Skeletal muscle tissue (tissue), 4 donors: Measurements from ENCODE around the gene SIGLEC9. TPM values are rescaled to one million over a fixed set of nuclear protein-coding genes. Genes with fewer than 3 reads are reported as not detected.
"Not testable (repeated sequence)": the region's sequence is repeated elsewhere in the genome, so short reads cannot be mapped to it uniquely, and the experiment has no call there.

Source experiments
- H3K27ac ChIP-seq: one replicate; pipeline ENCODE4 v1.7.0; 2013; ENCODE audit warnings: mild to moderate bottlenecking, low read depth, low read length, inconsistent platforms
- H3K27me3 ChIP-seq, 3 donors: one replicate each; pipeline ENCODE4 v1.7.0; 2013; ENCODE audit warnings: low read length in 3 of 3; ENCODE audit not compliant: control insufficient read depth in 3 of 3, insufficient read depth in 3 of 3
- H3K36me3 ChIP-seq, 3 donors: one replicate each; pipeline ENCODE4 v1.7.0; 2013; ENCODE audit warnings: low read length in 3 of 3; ENCODE audit not compliant: control insufficient read depth in 3 of 3, insufficient read depth in 3 of 3
- H3K4me1 ChIP-seq, 3 donors: one replicate each; pipeline ENCODE4 v1.7.0; 2013; ENCODE audit warnings: low read length in 3 of 3, mild to moderate bottlenecking in 3 of 3; ENCODE audit not compliant: control insufficient read depth in 3 of 3, insufficient read depth in 3 of 3
- H3K4me3 ChIP-seq, 3 donors: one replicate each; pipeline ENCODE4 v1.7.0; 2013; ENCODE audit warnings: low read length in 3 of 3
- H3K9ac ChIP-seq, 3 donors: one replicate each; pipeline ENCODE4 v1.7.0; 2013; ENCODE audit warnings: low read length in 3 of 3, mild to moderate bottlenecking in 3 of 3, moderate library complexity in 2 of 3, low read depth in 1 of 3
- H3K9me3 ChIP-seq, 3 donors: one replicate each; pipeline ENCODE4 v1.7.0; 2013; ENCODE audit warnings: low read length in 3 of 3; ENCODE audit not compliant: control insufficient read depth in 3 of 3
- total RNA-seq: library from RNA; depleted of rRNA; stranded (reverse); fragments of >200 nt; gene quantifications from one replicate; pipeline ENCODE4 v1.2.3, GENCODE V29; 2014
- donor health status: Osteomylitis.

Gene SIGLEC9
- total RNA-seq, 1 donor from 2014 or later = under 0.01 TPM

GRCh38 chr19:51164215-51164614 lies 39.5 kb downstream of the SIGLEC9 start:
- H3K27me3 ChIP-seq = peaks cover 3 to 6% (median 3%) of the 10 kb centered on the region in 3 donors
- no peaks in the 10 kb centered on the region for H3K36me3 ChIP-seq
- no peak overlapping the region for H3K27ac ChIP-seq
- no peak overlapping the region for H3K9ac ChIP-seq
- no peak overlapping the region for H3K4me3 ChIP-seq
- H3K9me3 ChIP-seq = no peaks in the 10 kb centered on the region
- no peaks in the 10 kb centered on the region for H3K4me1 ChIP-seq

GRCh38 chr19:51166846-51167490 lies 42.3 kb downstream of the SIGLEC9 start:
- H3K4me3 ChIP-seq = no peak overlapping the region
- peaks cover 4 to 8% (median 5%) of the 10 kb centered on the region in 3 donors for H3K27me3 ChIP-seq

DNA sequence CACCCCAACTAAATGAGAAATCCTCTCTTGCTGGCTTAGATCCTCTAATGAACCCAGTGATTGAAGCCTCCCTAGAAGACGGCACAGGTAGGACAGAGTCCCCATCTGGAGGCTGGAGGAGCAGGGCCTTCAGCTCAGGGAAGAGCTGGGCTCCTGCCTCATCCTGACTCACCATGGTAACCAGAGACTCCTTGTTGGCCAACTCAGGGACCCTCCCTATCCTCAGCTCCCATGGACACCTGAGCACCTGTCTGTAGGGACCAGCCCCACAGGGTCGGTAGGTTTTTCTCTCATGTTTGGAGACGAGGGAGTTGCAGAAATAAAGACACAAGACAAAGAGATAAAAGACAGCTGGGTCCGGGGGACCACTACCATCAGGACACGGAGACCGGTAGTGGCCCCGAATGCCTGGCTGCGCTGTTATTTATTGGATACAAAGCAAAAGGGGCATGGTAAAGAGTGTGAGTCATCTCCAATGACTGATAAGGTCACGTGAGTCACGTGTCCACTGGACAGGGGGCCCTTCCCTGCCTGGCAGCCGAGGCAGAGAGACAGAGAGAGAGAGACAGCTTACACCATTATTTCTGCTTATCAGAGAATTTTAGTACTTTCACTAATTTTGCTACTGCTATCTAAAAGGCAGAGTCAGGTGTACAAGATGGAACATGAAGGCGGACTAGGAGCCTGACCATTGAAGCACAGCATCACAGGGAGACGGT lies 44.0 kb downstream of the SIGLEC9 start:
- Histone ChIP-seq H3K4me1 (no peaks in the 10 kb centered on the region), H3K9me3 (no peaks in the 10 kb centered on the region), H3K4me3 (no peak overlapping the region), H3K36me3 (no peaks in the 10 kb centered on the region), H3K9ac (no peak overlapping the region), H3K27me3 (peaks cover 8 to 14% (median 9%) of the 10 kb centered on the region in 3 donors), H3K27ac (no peak overlapping the region)

More at GRCh38 chr19:51166846-51167490, 42.3 kb downstream of the SIGLEC9 start:
- Histone ChIP-seq H3K36me3 (no peaks in the 10 kb centered on the region), H3K9ac (no peak overlapping the region), H3K27ac (no peak overlapping the region), H3K9me3 (no peaks in the 10 kb centered on the region), H3K4me1 (no peaks in the 10 kb centered on the region)

GRCh38 chr19:51169283-51169918 lies 44.7 kb downstream of the SIGLEC9 start:
- H3K4me1 ChIP-seq, H3K9me3 ChIP-seq, H3K27ac ChIP-seq, H3K36me3 ChIP-seq, H3K9ac ChIP-seq, H3K4me3 ChIP-seq: not testable (repeated sequence)
- H3K27me3 ChIP-seq = peaks cover 8 to 17% (median 9%) of the 10 kb centered on the region in 3 donors

DNA sequence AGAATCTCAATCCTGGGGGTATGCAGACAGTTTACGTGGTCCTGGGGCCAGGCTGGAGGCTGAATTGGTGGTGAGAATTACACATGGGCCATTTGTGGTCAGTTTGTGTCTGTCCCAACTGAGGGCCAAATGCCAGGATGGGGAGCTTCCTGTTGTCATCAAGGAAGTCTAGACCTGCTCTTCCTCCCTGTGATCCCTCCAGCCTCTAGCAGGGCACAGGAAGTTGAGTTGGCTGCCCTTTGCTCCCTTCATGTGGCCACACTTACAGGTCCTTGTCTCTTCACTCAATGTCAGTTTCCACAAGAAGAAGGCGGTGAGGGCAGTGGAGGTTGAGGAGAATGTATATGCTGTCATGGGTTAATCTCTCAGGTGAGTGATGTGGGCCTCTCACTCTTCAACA lies 47.5 kb downstream of the SIGLEC9 start:
- Histone ChIP-seq H3K27me3 (peaks cover 8 to 17% (median 9%) of the 10 kb centered on the region in 3 donors), H3K9ac (no peak overlapping the region)

DNA sequence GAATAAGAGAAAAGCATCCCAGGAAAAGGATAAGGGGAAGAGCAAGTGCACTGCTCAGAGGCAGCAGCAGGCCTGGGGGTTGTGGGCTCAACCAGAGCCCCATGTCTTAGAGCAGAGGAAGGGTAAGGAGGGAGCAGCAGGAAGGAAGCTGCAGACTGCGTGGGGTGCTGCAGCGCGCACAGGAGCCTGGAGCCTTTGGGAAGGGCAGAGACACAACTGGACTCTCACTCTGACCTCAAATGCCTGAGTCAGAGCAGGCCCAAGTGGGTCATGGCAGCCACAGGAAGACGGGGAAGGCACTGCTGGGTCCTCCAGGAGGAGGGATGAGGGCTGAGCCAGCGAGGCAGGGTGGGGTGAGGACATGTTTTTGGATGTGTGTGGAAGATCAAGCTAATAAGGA lies 49.0 kb downstream of the SIGLEC9 start:
- peaks cover 5 to 11% (median 6%) of the 10 kb centered on the region in 3 donors for H3K27me3 ChIP-seq
- H3K9ac ChIP-seq = no peak overlapping the region
- H3K9me3 ChIP-seq = no peaks in the 10 kb centered on the region
- no peaks in the 10 kb centered on the region for H3K4me1 ChIP-seq
- H3K4me3 ChIP-seq = no peak overlapping the region
- H3K27ac ChIP-seq = no peak overlapping the region
- H3K36me3 ChIP-seq = no peaks in the 10 kb centered on the region

More for the DNA sequence above, 47.5 kb downstream of the SIGLEC9 start:
- H3K4me3 ChIP-seq = no peak overlapping the region
- no peaks in the 10 kb centered on the region for H3K36me3 ChIP-seq
- no peaks in the 10 kb centered on the region for H3K9me3 ChIP-seq
- no peaks in the 10 kb centered on the region for H3K4me1 ChIP-seq
- no peak overlapping the region for H3K27ac ChIP-seq

DNA sequence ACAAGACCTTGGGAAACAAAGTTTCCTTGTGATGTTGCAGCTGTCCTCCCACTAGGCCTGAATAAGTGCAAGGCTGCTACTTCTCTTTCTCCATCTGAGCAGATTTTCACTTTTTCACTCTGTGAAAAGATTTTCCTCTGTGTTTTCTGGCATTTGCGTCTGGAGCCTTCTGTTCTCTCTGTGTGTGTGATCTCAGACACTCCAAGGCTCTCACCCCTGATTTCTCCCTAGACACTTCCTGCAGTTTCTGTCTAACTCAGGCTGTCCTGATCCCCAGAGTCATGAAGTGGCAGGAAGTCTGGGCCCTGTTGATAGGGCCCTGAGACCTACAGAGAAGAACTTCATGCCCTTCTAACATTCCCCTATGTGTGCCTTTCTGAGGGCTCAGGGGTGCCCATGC lies 54.5 kb downstream of the SIGLEC9 start:
- Histone ChIP-seq H3K9me3 (no peaks in the 10 kb centered on the region), H3K4me1 (no peaks in the 10 kb centered on the region), H3K36me3 (no peaks in the 10 kb centered on the region), H3K4me3 (no peak overlapping the region), H3K9ac (no peak overlapping the region), H3K27me3 (peaks cover 4 to 5% (median 4%) of the 10 kb centered on the region in 3 donors), H3K27ac (no peak overlapping the region)

Other genes with a start within 250 kb of the SIGLEC9 start
- gene KLK4, start 213.5 kb upstream of the SIGLEC9 start, total RNA-seq = not detected
- not detected for gene KLK5, start 171.9 kb upstream of the SIGLEC9 start, total RNA-seq
- not detected for gene KLK6, start 155.3 kb upstream of the SIGLEC9 start, total RNA-seq
- not detected for gene KLK7, start 141.0 kb upstream of the SIGLEC9 start, total RNA-seq
- gene KLK8, start 123.3 kb upstream of the SIGLEC9 start, total RNA-seq = not detected
- gene KLK10, start 105.2 kb upstream of the SIGLEC9 start, total RNA-seq = under 0.01 TPM
- not detected for gene KLK11, start 98.3 kb upstream of the SIGLEC9 start, total RNA-seq
- gene KLK12, start 89.9 kb upstream of the SIGLEC9 start, total RNA-seq = not detected
- gene KLK13, start 59.8 kb upstream of the SIGLEC9 start, total RNA-seq = not detected
- gene KLK14, start 42.0 kb upstream of the SIGLEC9 start, total RNA-seq = not detected
- 4.2 TPM for gene CTU1, start 16.5 kb upstream of the SIGLEC9 start, total RNA-seq
- 0.52 TPM for gene SIGLEC7, start 17.4 kb downstream of the SIGLEC9 start, total RNA-seq
- gene CD33, start 100.2 kb downstream of the SIGLEC9 start, total RNA-seq = 0.52 TPM
- gene SIGLECL1, start 126.2 kb downstream of the SIGLEC9 start, total RNA-seq = not detected
- gene IGLON5, start 186.7 kb downstream of the SIGLEC9 start, total RNA-seq = not detected
- gene VSIG10L, start 217.2 kb downstream of the SIGLEC9 start, total RNA-seq = 0.52 TPM
- 52.2 TPM for gene ETFB, start 241.5 kb downstream of the SIGLEC9 start, total RNA-seq
- not detected for gene CLDND2, start 244.1 kb downstream of the SIGLEC9 start, total RNA-seq
- gene NKG7, start 247.7 kb downstream of the SIGLEC9 start, total RNA-seq = not detected